HepG2 (cell line): ENCODE data around the gene AGER.

Experiments
- CEBPG ChIP-seq: IDR thresholded peaks from 2 replicates; pipeline ENCODE4 v1.6.1; 2016
- HMG20A ChIP-seq: IDR thresholded peaks from 2 replicates; pipeline ENCODE4 v1.6.1; 2016; ENCODE audit warnings: borderline replicate concordance
- KAT7 ChIP-seq: IDR thresholded peaks from 2 replicates; pipeline ENCODE4 v1.6.1; 2018; ENCODE audit warnings: borderline replicate concordance, missing compliant biosample characterization
- SRSF1 ChIP-seq: fragments of 200-400 bp; formaldehyde crosslinking; optimal IDR thresholded peaks from 2 replicates; pipeline ENCODE3; 2017; ENCODE audit warnings: mild to moderate bottlenecking, low read depth, low read length, moderate library complexity
- TF ChIP-seq, protein P1 (sequence below): sonication (generic); formaldehyde crosslinking; conservative IDR thresholded peaks from 2 replicates; pipeline ENCODE4 v1.4.0; 2020; ENCODE audit warnings: missing genetic modification reagents
- TF ChIP-seq, protein P2 (sequence below), 2 experiments: sonication (generic) in 1 of 2; formaldehyde crosslinking in 1 of 2; IDR thresholded peaks; 2 replicates each; pipeline versions ENCODE4 v1.5.1 to v1.6.1; 2011 to 2020; ENCODE audit warnings: borderline replicate concordance in 1 of 2, low read depth in 1 of 2, low read length in 1 of 2, mild to moderate bottlenecking in 1 of 2, missing genetic modification reagents in 1 of 2, moderate library complexity in 1 of 2

DNA sequence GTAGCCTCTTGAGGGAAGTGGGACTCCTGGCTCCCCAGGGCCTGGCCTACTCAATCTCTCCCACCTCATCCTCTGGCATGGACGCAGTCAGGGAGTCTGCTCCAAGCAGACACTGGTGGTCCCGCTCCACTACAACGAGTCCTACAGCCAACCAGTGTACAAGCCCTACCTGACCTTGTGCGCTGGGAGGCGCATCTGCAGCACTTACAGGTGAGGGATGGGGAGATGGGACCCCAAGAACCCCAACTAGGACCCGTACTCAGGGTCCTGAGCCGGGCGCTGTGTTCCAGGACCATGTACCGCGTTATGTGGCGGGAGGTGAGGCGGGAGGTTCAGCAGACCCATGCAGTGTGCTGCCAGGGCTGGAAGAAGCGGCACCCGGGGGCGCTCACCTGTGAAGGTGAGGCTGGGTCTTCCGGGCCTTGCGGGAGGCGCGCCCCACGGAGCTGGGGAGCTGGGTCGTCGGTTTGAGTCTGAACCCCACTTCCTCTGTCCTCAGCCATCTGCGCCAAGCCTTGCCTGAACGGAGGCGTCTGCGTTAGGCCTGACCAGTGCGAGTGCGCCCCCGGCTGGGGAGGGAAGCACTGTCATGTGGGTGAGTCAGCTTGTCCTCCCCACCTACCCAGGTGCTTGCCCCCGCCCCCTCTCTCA lies 17.5 kb downstream of the AGER start:
- no peak for TF ChIP-seq SRSF1
- no peak for TF ChIP-seq HMG20A (CRISPR knock-in tag)
- TF ChIP-seq, protein P1, sequence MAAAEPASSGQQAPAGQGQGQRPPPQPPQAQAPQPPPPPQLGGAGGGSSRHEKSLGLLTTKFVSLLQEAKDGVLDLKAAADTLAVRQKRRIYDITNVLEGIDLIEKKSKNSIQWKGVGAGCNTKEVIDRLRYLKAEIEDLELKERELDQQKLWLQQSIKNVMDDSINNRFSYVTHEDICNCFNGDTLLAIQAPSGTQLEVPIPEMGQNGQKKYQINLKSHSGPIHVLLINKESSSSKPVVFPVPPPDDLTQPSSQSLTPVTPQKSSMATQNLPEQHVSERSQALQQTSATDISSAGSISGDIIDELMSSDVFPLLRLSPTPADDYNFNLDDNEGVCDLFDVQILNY (CRISPR knock-in tag), result no peak
- no peak for TF ChIP-seq KAT7 (CRISPR knock-in tag)
- no peak for TF ChIP-seq CEBPG
- TF ChIP-seq, protein P2, sequence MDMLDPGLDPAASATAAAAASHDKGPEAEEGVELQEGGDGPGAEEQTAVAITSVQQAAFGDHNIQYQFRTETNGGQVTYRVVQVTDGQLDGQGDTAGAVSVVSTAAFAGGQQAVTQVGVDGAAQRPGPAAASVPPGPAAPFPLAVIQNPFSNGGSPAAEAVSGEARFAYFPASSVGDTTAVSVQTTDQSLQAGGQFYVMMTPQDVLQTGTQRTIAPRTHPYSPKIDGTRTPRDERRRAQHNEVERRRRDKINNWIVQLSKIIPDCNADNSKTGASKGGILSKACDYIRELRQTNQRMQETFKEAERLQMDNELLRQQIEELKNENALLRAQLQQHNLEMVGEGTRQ (IDR thresholded peaks at IDR 0.05; ENCODE audit: low read depth, low read length), result no peak
- TF ChIP-seq, protein P2 (CRISPR knock-in tag; IDR thresholded peaks at IDR 0.05; ENCODE audit: borderline replicate concordance), result no peak
